ENCODE data around the gene DLEC1. TPM values are rescaled to one million over a fixed set of nuclear protein-coding genes. Genes with fewer than 3 reads are reported as not detected.
A peak's percentile ranks its signal among the peaks of the same experiment; 100 is the strongest.

Gene DLEC1
- total and polyA plus RNA-seq, 9 of the 15 experiments (the other 6 are each of a cell fraction or from before 2014, with no cell fraction given) = 0.07 to 0.08 TPM; not detected in 7

- Histone ChIP-seq H3K4me2 (ENCODE audit: insufficient read depth, low read length) (no peak overlapping the region), H3K79me2 (ENCODE audit: control insufficient read depth, insufficient read depth, low read length) (peaks cover 7% of the 10 kb centered on the region), H2AFZ (ENCODE audit: low read depth, low read length) (no peak overlapping the region), H3K4me1 (replicated peaks in 1 of 2; ENCODE audit: control insufficient read depth in 2 of 2, insufficient read depth in 2 of 2, low read length in 2 of 2) (peaks cover 0 to 1% of the 10 kb centered on the region in 2 experiments; a peak in 1 of 5 replicates), H3K4me3 (no peak overlapping the region), H3K27me3 (ENCODE audit: control insufficient read depth in 2 of 2, insufficient read depth in 2 of 2, low read length in 2 of 2) (no peaks in the 10 kb centered on the region), H3K9me1 (ENCODE audit: control insufficient read depth, insufficient read depth, low read length) (no peaks in the 10 kb centered on the region), H3K9me3 (replicated peaks; ENCODE audit: control insufficient read depth, insufficient read depth, low read depth, low read length) (no peaks in the 10 kb centered on the region), H4K20me1 (replicated peaks; ENCODE audit: control insufficient read depth, insufficient read depth, low read length) (peaks cover 4% of the 10 kb centered on the region; the same call in 1 of the 2 replicates), H3K36me3 (ENCODE audit: control insufficient read depth, insufficient read depth, low read length) (peaks cover 96% of the 10 kb centered on the region), H3K9ac (ENCODE audit: insufficient read depth in 1 of 2, low read depth in 2 of 2, low read length in 2 of 2) (peak overlapping the region in 1 of 2 experiments; percentile 22; a peak in 1 of 4 replicates), H3K27ac (ENCODE audit: extremely low read depth, low read depth, low read length) (no peak overlapping the region)
- FAIRE-seq = no peak
- WGBS (ENCODE audit: insufficient coverage, low coverage, missing lambda C conversion rate) = 92% methylated on average over 3 of the region's 3 CpGs
- POLR2A ChIA-PET = interaction anchor here (0.6 to 1.5 kb wide), 6 partner anchors 9 to 194 kb away, joined by 3 to 5 read pairs (median 4); partner anchors contain the start of gene OXSR1
- no peak for ATAC-seq
- no TSS peak for BruUV-seq (replicated peaks)
- in situ Hi-C loops (cut with MboI) = loop anchor here (10.0 kb wide), 2 partner anchors 214 to 344 kb away; partner anchors contain the start of gene XYLB
- CTCF ChIA-PET (ENCODE audit: low intra/inter-chr PET ratio) = no interaction called here
- intact Hi-C loops (cut with micrococcal nuclease) = loop anchor here (1.0 to 10.0 kb wide), 4 partner anchors 94 to 524 kb away; partner anchors contain the start of gene SLC22A14
- TF ChIP-seq MAX (CRISPR knock-in tag; IDR thresholded peaks at IDR 0.05) (no peak), ZSCAN29 (IDR thresholded peaks at IDR 0.05) (no peak), HMG20B (CRISPR knock-in tag; IDR thresholded peaks at IDR 0.05) (no peak), POLR3A (IDR thresholded peaks at IDR 0.05; ENCODE audit: borderline replicate concordance, extremely low read depth, insufficient read depth, insufficient read length) (no peak), CHD1 (IDR thresholded peaks at IDR 0.05; ENCODE audit: low read length) (no peak), FOXP1 (CRISPR knock-in tag; IDR thresholded peaks at IDR 0.05) (peak; percentile 44; the same call in 1 of the 2 replicates), EZH2 (IDR thresholded peaks at IDR 0.05; ENCODE audit: borderline replicate concordance, low read depth, low read length) (no peak), PML (IDR thresholded peaks at IDR 0.05; ENCODE audit: low read length) (no peak), MECOM (CRISPR knock-in tag; IDR thresholded peaks at IDR 0.05) (no peak)
- DNase-seq (ENCODE audit: extremely low read depth in 1 of 4, low spot score in 3 of 4) = no peak
Observed at GRCh38 chr3:38130631-38131065, 91.6 kb downstream of the DLEC1 start.
